GM18505 (cell line): Measurements from ENCODE around the gene ALDH1L1.
"Not testable (repeated sequence)": the region's sequence is repeated elsewhere in the genome, so short reads cannot be mapped to it uniquely, and the experiment has no call there.

Experiments used
- ATAC-seq: cut with Tn5 transposase; IDR thresholded peaks from one replicate; pipeline ENCODE4 v1.9.1; 2021; ENCODE audit not compliant: unreplicated experiment
- POLR2A ChIP-seq: IDR thresholded peaks from 4 replicates; pipeline ENCODE4 v1.6.1; 2011; ENCODE audit warnings: borderline replicate concordance; ENCODE audit not compliant: insufficient read depth, insufficient read length; ENCODE audit errors: extremely low read depth

Gene ALDH1L1

GRCh38 chr3:126104742-126105605 is 75.4 kb downstream of the ALDH1L1 start:
- no peak for ATAC-seq

GRCh38 chr3:126104028-126104635 is 76.3 kb downstream of the ALDH1L1 start:
- no peak for TF ChIP-seq POLR2A
- ATAC-seq: no peak

More at GRCh38 chr3:126104742-126105605, 75.4 kb downstream of the ALDH1L1 start:
- no peak for TF ChIP-seq POLR2A

GRCh38 chr3:126103121-126104027 is 77.0 kb downstream of the ALDH1L1 start:
- ATAC-seq: no peak
- no peak for TF ChIP-seq POLR2A

GRCh38 chr3:126102530-126102951 is 77.8 kb downstream of the ALDH1L1 start:
- no peak for TF ChIP-seq POLR2A
- no peak for ATAC-seq

GRCh38 chr3:126102011-126102410 is 78.4 kb downstream of the ALDH1L1 start:
- no peak for TF ChIP-seq POLR2A
- no peak for ATAC-seq

- no peak for TF ChIP-seq POLR2A
- ATAC-seq: no peak
These were observed 78.8 kb downstream of the ALDH1L1 start for GRCh38 chr3:126101521-126101982.

- TF ChIP-seq POLR2A: no peak
- no peak for ATAC-seq
These were observed 79.6 kb downstream of the ALDH1L1 start for GRCh38 chr3:126100634-126101301.

DNA sequence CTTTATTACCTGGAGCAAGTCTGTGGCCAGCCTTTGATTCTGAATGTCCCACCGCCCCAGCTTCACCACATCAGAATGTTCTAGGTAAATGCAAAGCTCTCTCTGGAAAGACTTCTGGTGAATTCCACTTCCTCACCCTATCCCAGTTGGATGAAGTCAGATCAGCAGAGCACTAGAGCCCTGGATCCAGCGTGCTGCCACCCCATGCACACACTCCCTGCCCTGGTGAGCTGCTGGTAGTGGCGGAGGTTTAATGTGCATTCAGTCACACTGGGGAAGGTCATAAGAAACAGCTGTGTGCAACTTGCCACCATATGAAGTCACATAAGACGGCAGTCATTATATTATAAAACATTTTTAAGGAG is 80.1 kb downstream of the ALDH1L1 start:
- ATAC-seq: no peak
- TF ChIP-seq POLR2A: no peak

DNA sequence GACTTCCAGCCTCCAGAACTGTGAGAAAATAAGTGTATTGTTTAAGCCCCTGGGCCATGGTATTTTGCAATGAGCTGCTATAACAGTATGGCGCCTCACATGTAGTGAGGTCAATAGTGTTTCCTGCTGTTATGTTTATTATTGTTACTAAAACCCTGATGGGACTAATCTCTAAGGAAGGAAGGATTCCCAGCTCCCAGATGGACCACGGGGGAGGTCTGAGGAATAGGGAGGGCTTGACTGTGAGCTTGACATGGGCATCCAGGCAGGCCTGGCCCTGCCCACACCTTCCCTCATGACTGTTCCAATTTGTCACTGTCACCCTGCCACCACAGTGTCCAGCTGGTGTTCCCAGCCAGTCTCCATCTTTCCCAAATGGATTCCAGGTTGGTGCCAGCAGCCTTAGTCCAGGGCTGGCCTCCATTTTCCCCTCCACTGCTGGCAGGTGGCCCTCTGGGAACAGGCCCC is 82.0 kb downstream of the ALDH1L1 start:
- no peak for TF ChIP-seq POLR2A
- no peak for ATAC-seq

DNA sequence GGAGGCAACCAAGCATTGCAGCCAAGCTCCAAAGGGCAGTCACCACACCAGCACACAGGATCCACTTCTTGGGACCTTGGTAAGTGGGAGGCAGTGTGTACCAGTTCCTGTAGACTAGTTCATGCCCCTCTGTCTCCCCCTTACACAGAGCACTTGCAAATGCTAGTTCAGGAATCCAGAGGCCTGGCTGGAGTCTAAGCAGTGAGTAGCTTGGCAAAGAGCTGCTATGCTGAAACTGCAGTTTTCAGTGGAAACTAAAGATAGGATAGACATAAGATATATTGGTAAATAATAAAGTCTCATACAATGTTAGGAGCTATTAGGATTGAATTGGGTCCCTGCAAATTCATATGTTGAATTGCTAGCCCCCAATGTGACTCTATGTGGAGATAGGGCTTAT is 82.6 kb downstream of the ALDH1L1 start:
- no peak for ATAC-seq
- no peak for TF ChIP-seq POLR2A

- not testable (repeated sequence) for ATAC-seq
These were observed 84.1 kb downstream of the ALDH1L1 start for GRCh38 chr3:126096274-126096673.

DNA sequence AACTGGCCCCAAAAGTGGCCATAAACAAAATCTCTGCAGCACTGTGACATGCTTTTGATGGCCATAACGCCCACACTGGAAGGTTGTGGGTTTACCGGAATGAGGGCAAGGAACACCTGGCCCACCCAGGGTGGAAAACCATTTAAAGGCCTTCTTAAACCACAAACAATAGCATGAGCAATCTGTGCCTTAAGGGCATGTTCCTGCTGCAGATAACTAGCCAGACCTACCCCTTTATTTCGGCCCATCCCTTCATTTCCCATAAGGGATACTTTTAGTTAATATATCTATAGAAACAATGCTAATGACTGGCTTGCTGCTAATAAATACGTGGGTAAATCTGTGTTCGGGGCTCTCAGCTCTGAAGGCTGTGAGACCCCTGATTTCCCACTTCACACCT is 88.3 kb downstream of the ALDH1L1 start:
- ATAC-seq: not testable (repeated sequence)
